ENCODE data around the gene PTP4A2. TPM values are rescaled to one million over a fixed set of nuclear protein-coding genes. Genes with fewer than 3 reads are reported as not detected.

The PTP4A2 gene
- total and polyA plus RNA-seq, 2 of the 13 experiments (the other 11 are each of a cell fraction or from before 2014, with no cell fraction given), result 173 to 225 TPM

DNA sequence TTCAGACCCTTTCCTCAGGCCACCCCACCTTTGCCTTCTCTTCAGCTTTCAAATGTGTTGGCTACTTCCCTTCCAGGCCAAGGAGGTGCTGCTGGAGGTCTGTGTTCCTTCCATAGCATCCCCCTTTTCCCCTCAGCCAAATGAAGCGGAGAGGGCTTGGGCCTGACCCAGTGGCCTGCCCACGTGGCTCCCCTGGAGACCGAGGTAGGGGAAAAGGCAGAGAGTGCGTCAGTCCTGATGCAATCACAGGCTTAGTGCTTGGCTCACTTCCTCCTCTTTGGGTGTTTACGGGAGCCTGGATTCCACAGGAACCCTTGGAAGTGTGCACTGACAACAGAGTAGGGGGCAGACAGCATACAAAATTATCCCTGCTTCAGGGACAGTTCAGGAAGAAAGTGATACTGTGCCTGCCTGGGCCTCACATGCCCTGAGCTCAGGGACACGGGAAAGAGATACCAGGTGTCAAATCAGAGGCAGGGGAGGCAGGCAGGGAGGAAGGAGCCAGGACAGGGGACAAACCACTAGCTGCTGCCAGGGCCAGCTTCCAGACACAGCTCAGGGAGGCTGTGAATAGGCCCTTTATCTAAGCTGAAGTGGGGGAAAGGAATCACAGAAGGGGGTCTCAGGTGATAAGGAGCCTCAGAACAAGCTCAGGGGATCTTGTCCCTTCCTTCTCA, 16.6 kb upstream of the PTP4A2 start (continued):
- no peak for TF ChIP-seq SNAPC4 (CRISPR knock-in tag; IDR thresholded peaks at IDR 0.05)
- no peak for TF ChIP-seq FOXP1 (IDR thresholded peaks at IDR 0.05)
- peak; percentile 25; the same call in 1 of the 2 replicates for TF ChIP-seq FOXP1 (CRISPR knock-in tag; IDR thresholded peaks at IDR 0.05)
- TF ChIP-seq HIVEP1 (CRISPR knock-in tag; IDR thresholded peaks at IDR 0.05), result no peak
- peak; percentile 63; the same call in 1 of the 2 replicates for TF ChIP-seq KAT8 (CRISPR knock-in tag; IDR thresholded peaks at IDR 0.05)
- no peak for TF ChIP-seq ZNF577 (CRISPR knock-in tag; IDR thresholded peaks at IDR 0.05; ENCODE audit: borderline replicate concordance, low read depth)
- TF ChIP-seq ZNF619 (CRISPR knock-in tag; IDR thresholded peaks at IDR 0.05), result no peak
- no peak for TF ChIP-seq SETDB1 (CRISPR knock-in tag; IDR thresholded peaks at IDR 0.05; ENCODE audit: borderline replicate concordance)
- peak; percentile 52 for TF ChIP-seq ARID5B (CRISPR knock-in tag; IDR thresholded peaks at IDR 0.05)
- TF ChIP-seq FOXK1 (CRISPR knock-in tag; IDR thresholded peaks at IDR 0.05; ENCODE audit: borderline replicate concordance, low read depth), result 0 out of 2 replicates have a peak, but pooled peaks have one; percentile 34
- TF ChIP-seq NKX3-1 (CRISPR knock-in tag; IDR thresholded peaks at IDR 0.05), result no peak
- TF ChIP-seq, protein P1, sequence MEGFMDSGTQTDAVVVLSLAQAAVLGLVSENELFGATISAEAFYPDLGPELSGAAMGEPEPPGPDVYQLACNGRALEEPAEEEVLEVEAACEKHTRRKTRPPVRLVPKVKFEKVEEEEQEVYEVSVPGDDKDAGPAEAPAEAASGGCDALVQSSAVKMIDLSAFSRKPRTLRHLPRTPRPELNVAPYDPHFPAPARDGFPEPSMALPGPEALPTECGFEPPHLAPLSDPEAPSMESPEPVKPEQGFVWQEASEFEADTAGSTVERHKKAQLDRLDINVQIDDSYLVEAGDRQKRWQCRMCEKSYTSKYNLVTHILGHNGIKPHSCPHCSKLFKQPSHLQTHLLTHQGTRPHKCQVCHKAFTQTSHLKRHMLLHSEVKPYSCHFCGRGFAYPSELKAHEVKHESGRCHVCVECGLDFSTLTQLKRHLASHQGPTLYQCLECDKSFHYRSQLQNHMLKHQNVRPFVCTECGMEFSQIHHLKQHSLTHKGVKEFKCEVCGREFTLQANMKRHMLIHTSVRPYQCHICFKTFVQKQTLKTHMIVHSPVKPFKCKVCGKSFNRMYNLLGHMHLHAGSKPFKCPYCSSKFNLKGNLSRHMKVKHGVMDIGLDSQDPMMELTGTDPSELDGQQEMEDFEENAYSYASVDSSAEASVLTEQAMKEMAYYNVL (CRISPR knock-in tag; IDR thresholded peaks at IDR 0.05; ENCODE audit: borderline replicate concordance), result no peak
- peak; percentile 66; the same call in 1 of the 2 replicates for TF ChIP-seq ZNF350 (CRISPR knock-in tag; IDR thresholded peaks at IDR 0.05; ENCODE audit: borderline replicate concordance, low read depth)
- no peak for TF ChIP-seq SIX1 (CRISPR knock-in tag; IDR thresholded peaks at IDR 0.05; ENCODE audit: borderline replicate concordance)
- TF ChIP-seq ZMAT3 (CRISPR knock-in tag; conservative IDR thresholded peaks at IDR 0.05), result no peak
- TF ChIP-seq ZNF781 (CRISPR knock-in tag; IDR thresholded peaks at IDR 0.05; ENCODE audit: borderline replicate concordance, not compliant biosample characterization), result peak; percentile 35
- TF ChIP-seq MIXL1 (CRISPR knock-in tag; IDR thresholded peaks at IDR 0.05), result no peak
- no peak for TF ChIP-seq ZNF530 (CRISPR knock-in tag; IDR thresholded peaks at IDR 0.05; ENCODE audit: low read depth)
- TF ChIP-seq FOXO1 (CRISPR knock-in tag; IDR thresholded peaks at IDR 0.05), result 0 out of 2 replicates have a peak, but pooled peaks have one; percentile 22
- TF ChIP-seq CHD2 (IDR thresholded peaks at IDR 0.05; ENCODE audit: low read depth, low read length), result no peak

All from HepG2 (cell line).